Measurements from ENCODE around the gene KRT2.

KRT2 gene

GRCh38 chr12:52615208-52615868, 36.7 kb downstream of the KRT2 start:
- no peak for TF ChIP-seq CTCF (IDR thresholded peaks at IDR 0.05; ENCODE audit: control extremely low read depth, extremely low read depth, low read depth, missing control alignments)
- DNase-seq (ENCODE audit: extremely low spot score), result no peak
- POLR2A ChIA-PET, result no interaction called here
- CTCF ChIA-PET, result no interaction called here

- TF ChIP-seq CTCF (IDR thresholded peaks at IDR 0.05; ENCODE audit: control extremely low read depth, extremely low read depth, low read depth, missing control alignments), result no peak
- no peak for DNase-seq (ENCODE audit: extremely low spot score)
- ChIA-PET POLR2A (no interaction called here), CTCF (no interaction called here)
Measured at GRCh38 chr12:52614381-52615207, 37.4 kb downstream of the KRT2 start.

- no peak for DNase-seq (ENCODE audit: extremely low spot score)
- POLR2A ChIA-PET, result no interaction called here
- TF ChIP-seq CTCF (IDR thresholded peaks at IDR 0.05; ENCODE audit: control extremely low read depth, extremely low read depth, low read depth, missing control alignments), result no peak
- CTCF ChIA-PET, result no interaction called here
Measured at GRCh38 chr12:52613384-52614030, 38.5 kb downstream of the KRT2 start.

- no peak for TF ChIP-seq CTCF (IDR thresholded peaks at IDR 0.05; ENCODE audit: control extremely low read depth, extremely low read depth, low read depth, missing control alignments)
- POLR2A ChIA-PET, result no interaction called here
- DNase-seq (ENCODE audit: extremely low spot score), result no peak
- CTCF ChIA-PET, result no interaction called here
Measured at GRCh38 chr12:52612431-52613383, 39.3 kb downstream of the KRT2 start.

GRCh38 chr12:52611080-52611468, 40.9 kb downstream of the KRT2 start:
- no peak for DNase-seq (ENCODE audit: extremely low spot score)
- ChIA-PET CTCF (interaction anchor here (1.0 kb wide), 1 partner anchor 28 kb away, joined by 3 read pairs; no protein-coding TSS in a partner anchor), POLR2A (no interaction called here)
- no peak for TF ChIP-seq CTCF (IDR thresholded peaks at IDR 0.05; ENCODE audit: control extremely low read depth, extremely low read depth, low read depth, missing control alignments)

All from GM10248 (cell line).